H1 (cell line): ENCODE measurements around the gene PRRC2A.

Experiments
- CTCF ChIP-seq, 3 experiments: IDR thresholded peaks; 1 replicate in 2 of 3; 2 replicates in 1 of 3; pipeline versions ENCODE4 v1.5.1 to v1.6.1; 2011; ENCODE audit warnings: low read length in 3 of 3, mild to moderate bottlenecking in 3 of 3, inconsistent platforms in 2 of 3, low read depth in 1 of 3, moderate library complexity in 1 of 3; ENCODE audit not compliant: insufficient read depth in 1 of 3; ENCODE audit errors: control extremely low read depth in 1 of 3
- POLR2A ChIP-seq, 2 experiments: IDR thresholded peaks; 1 replicate in 1 of 2; 2 replicates in 1 of 2; pipeline ENCODE4 v1.6.1; 2011; ENCODE audit warnings: low read depth in 2 of 2, low read length in 2 of 2, mild to moderate bottlenecking in 2 of 2; ENCODE audit errors: control extremely low read depth in 1 of 2
- ZNF274 ChIP-seq: IDR thresholded peaks from 2 replicates; pipeline ENCODE4 v1.7.0; 2012; ENCODE audit warnings: low read length, borderline replicate concordance; ENCODE audit errors: extremely low read depth

- TF ChIP-seq POLR2A (IDR thresholded peaks at IDR 0.05; ENCODE audit: control extremely low read depth in 1 of 2, low read depth in 2 of 2, low read length in 2 of 2) (peak in 1 of 2 experiments; percentile 83; a peak in 2 of 3 replicates), CTCF (IDR thresholded peaks at IDR 0.05; ENCODE audit: control extremely low read depth in 1 of 3, insufficient read depth in 1 of 3, low read depth in 1 of 3, low read length in 3 of 3) (no peak), ZNF274 (no peak)
Observed at GRCh38 chr6:31660381-31661261, 40.1 kb downstream of the PRRC2A start, which contains the start of gene C6orf47.
